K562 (cell line): ENCODE data around the gene CUTC. TPM values are rescaled to one million over a fixed set of nuclear protein-coding genes. Genes with fewer than 3 reads are reported as not detected.
A peak's percentile ranks its signal among the peaks of the same experiment; 100 is the strongest.

Experiments
- ARID2 ChIP-seq: fragments of 450-650 bp; IDR thresholded peaks from 2 replicates; pipeline ENCODE4 v1.6.1; 2017; ENCODE audit warnings: antibody characterized with exemption, mild to moderate bottlenecking
- CBX2 ChIP-seq: fragments of 200-600 bp; sonication (generic); IDR thresholded peaks from one replicate; pipeline ENCODE4 v1.6.1; 2012; ENCODE audit warnings: mild to moderate bottlenecking, low read length, inconsistent platforms; ENCODE audit not compliant: insufficient read depth, poor library complexity, severe bottlenecking
- CBX5 ChIP-seq: IDR thresholded peaks from 2 replicates; pipeline ENCODE4 v1.6.1; 2014; ENCODE audit warnings: low read depth, borderline replicate concordance
- ETV6 ChIP-seq, 3 experiments: fragments of 150-350 bp in 1 of 3; sonication (generic) in 1 of 3; formaldehyde crosslinking in 1 of 3; IDR thresholded peaks; 2 replicates each; pipeline versions ENCODE4 v1.6.1 to v1.8.0; 2014 to 2022; ENCODE audit warnings: borderline replicate concordance in 2 of 3, low read depth in 2 of 3, antibody characterized with exemption in 1 of 3, low read length in 1 of 3, mild to moderate bottlenecking in 1 of 3, missing genetic modification reagents in 1 of 3
- GABPB1 ChIP-seq: sonication (generic); formaldehyde crosslinking; IDR thresholded peaks from 2 replicates; pipeline ENCODE4 v1.8.0; 2022; ENCODE audit warnings: mild to moderate bottlenecking, missing genetic modification reagents
- GTF2A2 ChIP-seq: IDR thresholded peaks from 2 replicates; pipeline ENCODE4 v1.6.1; 2016; ENCODE audit warnings: mild to moderate bottlenecking, missing genetic modification characterization, missing compliant biosample characterization
- HDGF ChIP-seq: fragments of 450-650 bp; IDR thresholded peaks from 2 replicates; pipeline ENCODE4 v1.6.1; 2016
- KLF16 ChIP-seq: IDR thresholded peaks from 2 replicates; pipeline ENCODE4 v1.6.1; 2016; ENCODE audit warnings: antibody characterized with exemption
- PCBP2 ChIP-seq: fragments of 200-400 bp; formaldehyde crosslinking; IDR thresholded peaks from 2 replicates; pipeline ENCODE4 v1.6.1; 2018; ENCODE audit warnings: low read length, low read depth, mild to moderate bottlenecking, moderate library complexity; ENCODE audit not compliant: poor library complexity, severe bottlenecking
- PURB ChIP-seq: sonication (generic); formaldehyde crosslinking; IDR thresholded peaks from 2 replicates; pipeline ENCODE4 v1.9.0; 2021; ENCODE audit warnings: low read depth, mild to moderate bottlenecking, missing genetic modification reagents
- SIN3A ChIP-seq, 2 experiments: fragments of 150-350 bp in 1 of 2; IDR thresholded peaks; 2 replicates each; pipeline ENCODE4 v1.6.1; 2011 to 2016; ENCODE audit warnings: borderline replicate concordance in 2 of 2, low read depth in 2 of 2, low read length in 2 of 2, mild to moderate bottlenecking in 2 of 2, moderate library complexity in 2 of 2; ENCODE audit not compliant: control insufficient read depth in 1 of 2
- ZBTB1 ChIP-seq: sonication (generic); formaldehyde crosslinking; IDR thresholded peaks from 2 replicates; pipeline ENCODE4 v1.8.1; 2023; ENCODE audit warnings: missing genetic modification reagents, low read depth, mild to moderate bottlenecking, borderline replicate concordance
- ZNF24 ChIP-seq: fragments of 450-650 bp; IDR thresholded peaks from 2 replicates; pipeline ENCODE4 v1.6.1; 2016
- polyA plus RNA-seq, 8 experiments: library from polyadenylated mRNA; depleted of rRNA in 4 of 8; stranded (reverse) in 5 of 8; unstranded in 3 of 8; fragments of >200 nt; fragmentation: Nextera tagmentation in 2 of 8; fragmentation: Illumina TruSeq in 1 of 8; extraction: Ambion mirVana in 2 of 8; extraction: Trizol in 1 of 8; gene quantifications; 2 replicates each; pipeline versions ENCODE4 v1.2.1 to v1.2.3, GENCODE V29; 2011 to 2014; ENCODE audit warnings: inconsistent platforms in 1 of 8, missing spikeins in 1 of 8
- total RNA-seq, 7 experiments: library from RNA; depleted of rRNA in 6 of 7; stranded (reverse); fragments of >200 nt in 6 of 7; fragmentation: Illumina TruSeq in 2 of 7; extraction: Trizol in 2 of 7; gene quantifications; 2 replicates each; pipeline versions ENCODE4 v1.2.1 to v1.2.3, GENCODE V29; 2011 to 2021; ENCODE audit warnings: low replicate concordance in 1 of 7
- TF ChIP-seq, protein P1 (sequence below): fragments of 150-350 bp; conservative IDR thresholded peaks from 2 replicates; pipeline ENCODE4 v1.6.1; 2014; ENCODE audit warnings: low read length
- TF ChIP-seq, protein P2 (sequence below): fragments of 450-650 bp; IDR thresholded peaks from 2 replicates; pipeline ENCODE4 v1.6.1; 2016; ENCODE audit warnings: antibody characterized with exemption
- TF ChIP-seq, protein P3 (sequence below): fragments of 450-650 bp; conservative IDR thresholded peaks from 2 replicates; pipeline ENCODE4 v1.6.1; 2016; ENCODE audit warnings: missing genetic modification characterization, low read depth, mild to moderate bottlenecking, control low read depth, missing compliant biosample characterization
- TF ChIP-seq, protein P4 (sequence below): sonication (generic); formaldehyde crosslinking; IDR thresholded peaks from 2 replicates; pipeline ENCODE4 v1.4.0; 2020; ENCODE audit warnings: mild to moderate bottlenecking, missing genetic modification reagents
- TF ChIP-seq, protein P5 (sequence below): sonication (generic); formaldehyde crosslinking; IDR thresholded peaks from 2 replicates; pipeline ENCODE4 v1.8.0; 2022; ENCODE audit warnings: mild to moderate bottlenecking, missing genetic modification reagents

The CUTC gene
- total and polyA plus RNA-seq, 9 of the 15 experiments (the other 6 are each of a cell fraction or from before 2014, with no cell fraction given) = 18.6 to 69.3 (median 32.3) TPM

DNA sequence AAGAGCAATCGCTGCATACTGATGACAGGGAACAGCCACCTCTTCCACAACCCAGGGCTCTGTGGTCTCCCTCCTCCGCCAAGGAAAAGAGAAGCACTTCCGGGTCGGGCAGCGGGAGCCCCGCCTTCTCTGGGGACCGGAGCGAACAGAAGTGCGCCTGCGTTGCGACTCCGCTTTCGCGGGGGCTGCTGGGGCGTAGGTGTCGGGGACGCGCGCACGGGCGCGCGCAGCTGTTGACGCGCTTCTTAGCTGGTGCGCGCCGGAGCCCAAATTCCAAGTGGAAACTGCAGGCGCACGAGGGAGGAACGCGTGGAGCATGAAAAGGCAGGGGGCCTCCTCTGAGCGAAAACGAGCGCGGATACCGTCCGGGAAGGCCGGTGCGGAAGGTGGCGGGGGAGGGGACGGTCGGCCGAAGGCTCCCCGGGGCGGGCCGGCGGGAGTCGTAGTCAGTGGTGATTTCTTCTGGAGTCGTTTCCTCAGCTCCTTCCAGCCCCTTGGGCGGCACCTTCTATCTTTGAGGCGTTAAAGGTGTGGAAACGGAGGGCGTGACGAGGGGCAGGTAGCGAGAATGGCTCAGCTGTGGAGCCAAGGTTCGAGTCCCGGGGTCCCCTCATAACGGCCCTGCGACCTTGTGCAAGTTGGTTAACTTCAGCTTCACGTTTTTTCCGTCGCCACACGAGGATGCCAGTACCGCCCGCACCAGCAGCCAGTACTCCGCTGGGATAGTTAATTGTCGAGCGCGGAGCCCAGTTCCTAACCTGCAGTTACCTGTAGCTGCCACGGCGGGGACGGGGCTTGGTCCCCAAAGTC is at the start of gene CUTC, which contains the start of gene COX15 (continued):
- TF ChIP-seq, protein P1, sequence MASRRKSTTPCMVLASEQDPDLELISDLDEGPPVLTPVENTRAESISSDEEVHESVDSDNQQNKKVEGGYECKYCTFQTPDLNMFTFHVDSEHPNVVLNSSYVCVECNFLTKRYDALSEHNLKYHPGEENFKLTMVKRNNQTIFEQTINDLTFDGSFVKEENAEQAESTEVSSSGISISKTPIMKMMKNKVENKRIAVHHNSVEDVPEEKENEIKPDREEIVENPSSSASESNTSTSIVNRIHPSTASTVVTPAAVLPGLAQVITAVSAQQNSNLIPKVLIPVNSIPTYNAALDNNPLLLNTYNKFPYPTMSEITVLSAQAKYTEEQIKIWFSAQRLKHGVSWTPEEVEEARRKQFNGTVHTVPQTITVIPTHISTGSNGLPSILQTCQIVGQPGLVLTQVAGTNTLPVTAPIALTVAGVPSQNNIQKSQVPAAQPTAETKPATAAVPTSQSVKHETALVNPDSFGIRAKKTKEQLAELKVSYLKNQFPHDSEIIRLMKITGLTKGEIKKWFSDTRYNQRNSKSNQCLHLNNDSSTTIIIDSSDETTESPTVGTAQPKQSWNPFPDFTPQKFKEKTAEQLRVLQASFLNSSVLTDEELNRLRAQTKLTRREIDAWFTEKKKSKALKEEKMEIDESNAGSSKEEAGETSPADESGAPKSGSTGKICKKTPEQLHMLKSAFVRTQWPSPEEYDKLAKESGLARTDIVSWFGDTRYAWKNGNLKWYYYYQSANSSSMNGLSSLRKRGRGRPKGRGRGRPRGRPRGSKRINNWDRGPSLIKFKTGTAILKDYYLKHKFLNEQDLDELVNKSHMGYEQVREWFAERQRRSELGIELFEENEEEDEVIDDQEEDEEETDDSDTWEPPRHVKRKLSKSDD = no peak
- TF ChIP-seq HDGF = no peak
- TF ChIP-seq, protein P2, sequence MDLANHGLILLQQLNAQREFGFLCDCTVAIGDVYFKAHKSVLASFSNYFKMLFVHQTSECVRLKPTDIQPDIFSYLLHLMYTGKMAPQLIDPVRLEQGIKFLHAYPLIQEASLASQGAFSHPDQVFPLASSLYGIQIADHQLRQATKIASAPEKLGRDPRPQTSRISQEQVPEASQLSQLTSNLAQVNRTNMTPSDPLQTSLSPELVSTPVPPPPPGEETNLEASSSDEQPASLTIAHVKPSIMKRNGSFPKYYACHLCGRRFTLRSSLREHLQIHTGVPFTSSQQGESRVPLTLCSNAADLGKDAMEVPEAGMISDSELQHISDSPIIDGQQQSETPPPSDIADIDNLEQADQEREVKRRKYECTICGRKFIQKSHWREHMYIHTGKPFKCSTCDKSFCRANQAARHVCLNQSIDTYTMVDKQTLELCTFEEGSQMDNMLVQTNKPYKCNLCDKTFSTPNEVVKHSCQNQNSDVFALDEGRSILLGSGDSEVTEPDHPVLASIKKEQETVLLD = peak; percentile 62; the same call in 1 of the 2 replicates
- TF ChIP-seq ZBTB1 (CRISPR knock-in tag) = no peak
- TF ChIP-seq, protein P3, sequence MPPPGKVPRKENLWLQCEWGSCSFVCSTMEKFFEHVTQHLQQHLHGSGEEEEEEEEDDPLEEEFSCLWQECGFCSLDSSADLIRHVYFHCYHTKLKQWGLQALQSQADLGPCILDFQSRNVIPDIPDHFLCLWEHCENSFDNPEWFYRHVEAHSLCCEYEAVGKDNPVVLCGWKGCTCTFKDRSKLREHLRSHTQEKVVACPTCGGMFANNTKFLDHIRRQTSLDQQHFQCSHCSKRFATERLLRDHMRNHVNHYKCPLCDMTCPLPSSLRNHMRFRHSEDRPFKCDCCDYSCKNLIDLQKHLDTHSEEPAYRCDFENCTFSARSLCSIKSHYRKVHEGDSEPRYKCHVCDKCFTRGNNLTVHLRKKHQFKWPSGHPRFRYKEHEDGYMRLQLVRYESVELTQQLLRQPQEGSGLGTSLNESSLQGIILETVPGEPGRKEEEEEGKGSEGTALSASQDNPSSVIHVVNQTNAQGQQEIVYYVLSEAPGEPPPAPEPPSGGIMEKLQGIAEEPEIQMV (tag) = no peak
- TF ChIP-seq, protein P4, sequence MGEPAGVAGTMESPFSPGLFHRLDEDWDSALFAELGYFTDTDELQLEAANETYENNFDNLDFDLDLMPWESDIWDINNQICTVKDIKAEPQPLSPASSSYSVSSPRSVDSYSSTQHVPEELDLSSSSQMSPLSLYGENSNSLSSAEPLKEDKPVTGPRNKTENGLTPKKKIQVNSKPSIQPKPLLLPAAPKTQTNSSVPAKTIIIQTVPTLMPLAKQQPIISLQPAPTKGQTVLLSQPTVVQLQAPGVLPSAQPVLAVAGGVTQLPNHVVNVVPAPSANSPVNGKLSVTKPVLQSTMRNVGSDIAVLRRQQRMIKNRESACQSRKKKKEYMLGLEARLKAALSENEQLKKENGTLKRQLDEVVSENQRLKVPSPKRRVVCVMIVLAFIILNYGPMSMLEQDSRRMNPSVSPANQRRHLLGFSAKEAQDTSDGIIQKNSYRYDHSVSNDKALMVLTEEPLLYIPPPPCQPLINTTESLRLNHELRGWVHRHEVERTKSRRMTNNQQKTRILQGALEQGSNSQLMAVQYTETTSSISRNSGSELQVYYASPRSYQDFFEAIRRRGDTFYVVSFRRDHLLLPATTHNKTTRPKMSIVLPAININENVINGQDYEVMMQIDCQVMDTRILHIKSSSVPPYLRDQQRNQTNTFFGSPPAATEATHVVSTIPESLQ = no peak
- peak; percentile 9 to 20; a peak in 1 of 4 replicates for TF ChIP-seq SIN3A (IDR thresholded peaks at IDR 0.05; ENCODE audit: borderline replicate concordance in 2 of 2, control insufficient read depth in 1 of 2, low read depth in 2 of 2, low read length in 2 of 2)
- TF ChIP-seq GTF2A2 (tag) = no peak
- TF ChIP-seq PCBP2 = no peak
- TF ChIP-seq CBX5 = no peak
- no peak for TF ChIP-seq PURB
- TF ChIP-seq KLF16 = no peak
- peak; percentile 97 for TF ChIP-seq GABPB1 (CRISPR knock-in tag)
- TF ChIP-seq ZNF24 = no peak
- no peak for TF ChIP-seq ARID2
- no peak for TF ChIP-seq ETV6 (IDR thresholded peaks at IDR 0.05; ENCODE audit: borderline replicate concordance in 1 of 2, low read depth in 2 of 2, low read length in 1 of 2)
- no peak for TF ChIP-seq ETV6 (CRISPR knock-in tag; IDR thresholded peaks at IDR 0.05; ENCODE audit: borderline replicate concordance)
- TF ChIP-seq CBX2 = no peak
- TF ChIP-seq, protein P5, sequence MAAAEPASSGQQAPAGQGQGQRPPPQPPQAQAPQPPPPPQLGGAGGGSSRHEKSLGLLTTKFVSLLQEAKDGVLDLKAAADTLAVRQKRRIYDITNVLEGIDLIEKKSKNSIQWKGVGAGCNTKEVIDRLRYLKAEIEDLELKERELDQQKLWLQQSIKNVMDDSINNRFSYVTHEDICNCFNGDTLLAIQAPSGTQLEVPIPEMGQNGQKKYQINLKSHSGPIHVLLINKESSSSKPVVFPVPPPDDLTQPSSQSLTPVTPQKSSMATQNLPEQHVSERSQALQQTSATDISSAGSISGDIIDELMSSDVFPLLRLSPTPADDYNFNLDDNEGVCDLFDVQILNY (CRISPR knock-in tag) = no peak
